ENCODE measurements around the gene BACH2. TPM values are rescaled to one million over a fixed set of nuclear protein-coding genes. Genes with fewer than 3 reads are reported as not detected.

Gene BACH2
- total RNA-seq, 2 experiments from 2014 or later, result 157 to 170 TPM

GRCh38 chr6:90319044-90319443, 22.4 kb upstream of the BACH2 start:
- DNase-seq (no peak), ATAC-seq (ENCODE audit: poor library complexity) (peak; percentile 63)
- Histone ChIP-seq H3K27ac (ENCODE audit: low read depth in 1 of 2, low read length in 2 of 2) (no peak overlapping the region), H3K36me3 (ENCODE audit: insufficient read depth, low read length) (no peaks in the 10 kb centered on the region), H3K9me3 (ENCODE audit: control insufficient read depth in 1 of 2, insufficient read depth in 1 of 2, low read length in 2 of 2) (no peaks in the 10 kb centered on the region), H3K4me3 (ENCODE audit: low read length) (no peak overlapping the region), H3K4me1 (ENCODE audit: insufficient read depth, low read length) (no peaks in the 10 kb centered on the region), H3K27me3 (ENCODE audit: control insufficient read depth in 1 of 2, insufficient read depth in 2 of 2, low read length in 2 of 2) (no peaks in the 10 kb centered on the region)
- H3K36me3 Mint-ChIP-seq (ENCODE audit: low read depth), result no peaks in the 10 kb centered on the region
- H3K4me3 Mint-ChIP-seq, result no peak overlapping the region
- no peak for TF ChIP-seq CTCF (IDR thresholded peaks at IDR 0.05)
- peaks cover 16% of the 10 kb centered on the region for H3K4me1 Mint-ChIP-seq (ENCODE audit: low read depth)
- POLR2A ChIA-PET, result no interaction called here
- intact Hi-C loops (cut with DNase I, micrococcal nuclease), result no loop called here
- H3K27ac Mint-ChIP-seq, result no peak overlapping the region
- H3K27me3 Mint-ChIP-seq, result no peaks in the 10 kb centered on the region
- H3K9me3 Mint-ChIP-seq, result no peaks in the 10 kb centered on the region
- CTCF ChIA-PET, result interaction anchor here (1.4 kb wide), 1 partner anchor 23 kb away, joined by 4 read pairs; no protein-coding TSS in a partner anchor

GRCh38 chr6:90315986-90316385, 19.3 kb upstream of the BACH2 start:
- Histone ChIP-seq H3K4me1 (ENCODE audit: insufficient read depth, low read length) (no peaks in the 10 kb centered on the region), H3K4me3 (ENCODE audit: low read length) (no peak overlapping the region), H3K27me3 (ENCODE audit: control insufficient read depth in 1 of 2, insufficient read depth in 2 of 2, low read length in 2 of 2) (no peaks in the 10 kb centered on the region), H3K27ac (ENCODE audit: low read depth in 1 of 2, low read length in 2 of 2) (no peak overlapping the region), H3K9me3 (ENCODE audit: control insufficient read depth in 1 of 2, insufficient read depth in 1 of 2, low read length in 2 of 2) (no peaks in the 10 kb centered on the region), H3K36me3 (ENCODE audit: insufficient read depth, low read length) (no peaks in the 10 kb centered on the region)
- DNase-seq, result no peak
- H3K27ac Mint-ChIP-seq, result no peak overlapping the region
- no peaks in the 10 kb centered on the region for H3K36me3 Mint-ChIP-seq (ENCODE audit: low read depth)
- ATAC-seq (ENCODE audit: poor library complexity), result no peak
- TF ChIP-seq CTCF (IDR thresholded peaks at IDR 0.05), result no peak
- no peak overlapping the region for H3K4me3 Mint-ChIP-seq
- peaks cover 16% of the 10 kb centered on the region for H3K4me1 Mint-ChIP-seq (ENCODE audit: low read depth)
- ChIA-PET CTCF (interaction anchor here (0.6 to 2.2 kb wide), 3 partner anchors 334 to 570 kb away, joined by 3 to 4 read pairs (median 3); no protein-coding TSS in a partner anchor), POLR2A (interaction anchor here (1.1 kb wide), 1 partner anchor 15 kb away, joined by 4 read pairs; no protein-coding TSS in a partner anchor)
- H3K9me3 Mint-ChIP-seq, result no peaks in the 10 kb centered on the region
- no peaks in the 10 kb centered on the region for H3K27me3 Mint-ChIP-seq
- intact Hi-C loops (cut with DNase I, micrococcal nuclease), result no loop called here

- no peaks in the 10 kb centered on the region for H3K4me1 ChIP-seq (ENCODE audit: insufficient read depth, low read length)
- ATAC-seq (ENCODE audit: poor library complexity) (no peak), DNase-seq (no peak)
- Mint-ChIP-seq H3K9me3 (no peaks in the 10 kb centered on the region), H3K27me3 (no peaks in the 10 kb centered on the region), H3K27ac (no peak overlapping the region), H3K4me1 (ENCODE audit: low read depth) (peaks cover 12% of the 10 kb centered on the region), H3K36me3 (ENCODE audit: low read depth) (no peaks in the 10 kb centered on the region), H3K4me3 (no peak overlapping the region)
- no peaks in the 10 kb centered on the region for H3K9me3 ChIP-seq (ENCODE audit: control insufficient read depth in 1 of 2, insufficient read depth in 1 of 2, low read length in 2 of 2)
- intact Hi-C loops (cut with DNase I, micrococcal nuclease), result no loop called here
- H3K36me3 ChIP-seq (ENCODE audit: insufficient read depth, low read length), result no peaks in the 10 kb centered on the region
- CTCF ChIA-PET, result interaction anchor here (1.6 to 2.2 kb wide), 2 partner anchors 333 to 375 kb away, joined by 3 to 4 read pairs; no protein-coding TSS in a partner anchor
- H3K27me3 ChIP-seq (ENCODE audit: control insufficient read depth in 1 of 2, insufficient read depth in 2 of 2, low read length in 2 of 2), result no peaks in the 10 kb centered on the region
- POLR2A ChIA-PET, result interaction anchor here (1.1 kb wide), 1 partner anchor 16 kb away, joined by 4 read pairs; no protein-coding TSS in a partner anchor
- no peak for TF ChIP-seq CTCF (IDR thresholded peaks at IDR 0.05)
- no peak overlapping the region for H3K4me3 ChIP-seq (ENCODE audit: low read length)
- H3K27ac ChIP-seq (ENCODE audit: low read depth in 1 of 2, low read length in 2 of 2), result no peak overlapping the region
Measured at GRCh38 chr6:90315354-90315950, 18.8 kb upstream of the BACH2 start.
